ENCODE data around the gene HLX.
A peak's percentile ranks its signal among the peaks of the same experiment; 100 is the strongest.

HLX gene

DNA sequence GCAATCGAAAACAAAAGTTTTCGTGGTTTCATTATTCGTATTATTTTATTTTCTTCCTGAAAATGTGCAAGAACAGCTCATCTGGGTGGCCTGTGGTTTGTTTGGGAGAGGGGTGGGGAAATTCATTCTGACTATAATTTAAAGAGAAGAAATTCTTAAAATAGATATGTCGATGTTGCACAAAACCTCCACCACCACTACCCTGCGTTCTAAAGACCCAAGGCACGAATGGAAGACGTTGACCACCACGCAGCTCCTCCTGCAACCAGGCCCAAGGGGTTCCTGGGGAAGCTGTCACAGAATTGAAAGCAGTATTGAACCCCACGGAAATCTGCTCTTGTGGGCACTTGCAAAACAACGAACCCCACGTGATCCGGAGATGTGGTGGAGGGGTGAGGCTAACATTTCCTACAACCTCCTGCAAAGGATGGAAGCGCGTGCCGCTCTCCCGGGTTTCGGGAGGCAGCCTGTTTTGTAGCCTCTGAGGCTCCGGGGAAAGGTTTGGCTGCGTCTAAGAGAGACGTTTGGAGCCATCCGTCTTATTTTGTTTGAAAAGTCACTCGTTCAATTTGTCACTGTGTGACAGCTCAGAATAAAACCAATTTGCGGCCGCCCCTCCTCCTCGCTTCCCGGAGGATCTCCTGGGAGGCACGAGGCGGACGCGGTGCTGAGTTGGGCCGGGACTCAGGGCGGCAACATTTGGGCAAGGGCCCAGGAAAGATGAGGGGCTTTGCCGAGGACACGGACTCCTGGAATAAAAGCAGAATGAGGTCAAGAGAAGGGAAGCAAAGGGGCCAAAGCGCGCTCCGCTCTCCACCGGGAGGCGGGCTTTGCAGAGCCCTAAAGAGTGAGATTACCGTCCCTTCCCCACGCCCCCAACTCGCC lies 810 bp upstream of the HLX start:
- ATAC-seq (ENCODE audit: low read depth) (no peak), DNase-seq (ENCODE audit: low spot score) (no peak)
- Histone ChIP-seq H3K9me3 (ENCODE audit: severe bottlenecking) (no peaks in the 10 kb centered on the region), H3K4me1 (ENCODE audit: insufficient read depth, poor library complexity, severe bottlenecking) (no peaks in the 10 kb centered on the region), H3K27ac (ENCODE audit: poor library complexity, severe bottlenecking) (no peak overlapping the region), H3K36me3 (ENCODE audit: low read depth) (no peaks in the 10 kb centered on the region), H3K4me3 (ENCODE audit: severe bottlenecking) (peak overlapping the region; percentile 46), H3K27me3 (ENCODE audit: insufficient read depth, poor library complexity, severe bottlenecking) (peaks cover 4% of the 10 kb centered on the region)
- TF ChIP-seq, protein P1, sequence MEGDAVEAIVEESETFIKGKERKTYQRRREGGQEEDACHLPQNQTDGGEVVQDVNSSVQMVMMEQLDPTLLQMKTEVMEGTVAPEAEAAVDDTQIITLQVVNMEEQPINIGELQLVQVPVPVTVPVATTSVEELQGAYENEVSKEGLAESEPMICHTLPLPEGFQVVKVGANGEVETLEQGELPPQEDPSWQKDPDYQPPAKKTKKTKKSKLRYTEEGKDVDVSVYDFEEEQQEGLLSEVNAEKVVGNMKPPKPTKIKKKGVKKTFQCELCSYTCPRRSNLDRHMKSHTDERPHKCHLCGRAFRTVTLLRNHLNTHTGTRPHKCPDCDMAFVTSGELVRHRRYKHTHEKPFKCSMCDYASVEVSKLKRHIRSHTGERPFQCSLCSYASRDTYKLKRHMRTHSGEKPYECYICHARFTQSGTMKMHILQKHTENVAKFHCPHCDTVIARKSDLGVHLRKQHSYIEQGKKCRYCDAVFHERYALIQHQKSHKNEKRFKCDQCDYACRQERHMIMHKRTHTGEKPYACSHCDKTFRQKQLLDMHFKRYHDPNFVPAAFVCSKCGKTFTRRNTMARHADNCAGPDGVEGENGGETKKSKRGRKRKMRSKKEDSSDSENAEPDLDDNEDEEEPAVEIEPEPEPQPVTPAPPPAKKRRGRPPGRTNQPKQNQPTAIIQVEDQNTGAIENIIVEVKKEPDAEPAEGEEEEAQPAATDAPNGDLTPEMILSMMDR (IDR thresholded peaks at IDR 0.05; ENCODE audit: poor library complexity, severe bottlenecking): no peak

DNA sequence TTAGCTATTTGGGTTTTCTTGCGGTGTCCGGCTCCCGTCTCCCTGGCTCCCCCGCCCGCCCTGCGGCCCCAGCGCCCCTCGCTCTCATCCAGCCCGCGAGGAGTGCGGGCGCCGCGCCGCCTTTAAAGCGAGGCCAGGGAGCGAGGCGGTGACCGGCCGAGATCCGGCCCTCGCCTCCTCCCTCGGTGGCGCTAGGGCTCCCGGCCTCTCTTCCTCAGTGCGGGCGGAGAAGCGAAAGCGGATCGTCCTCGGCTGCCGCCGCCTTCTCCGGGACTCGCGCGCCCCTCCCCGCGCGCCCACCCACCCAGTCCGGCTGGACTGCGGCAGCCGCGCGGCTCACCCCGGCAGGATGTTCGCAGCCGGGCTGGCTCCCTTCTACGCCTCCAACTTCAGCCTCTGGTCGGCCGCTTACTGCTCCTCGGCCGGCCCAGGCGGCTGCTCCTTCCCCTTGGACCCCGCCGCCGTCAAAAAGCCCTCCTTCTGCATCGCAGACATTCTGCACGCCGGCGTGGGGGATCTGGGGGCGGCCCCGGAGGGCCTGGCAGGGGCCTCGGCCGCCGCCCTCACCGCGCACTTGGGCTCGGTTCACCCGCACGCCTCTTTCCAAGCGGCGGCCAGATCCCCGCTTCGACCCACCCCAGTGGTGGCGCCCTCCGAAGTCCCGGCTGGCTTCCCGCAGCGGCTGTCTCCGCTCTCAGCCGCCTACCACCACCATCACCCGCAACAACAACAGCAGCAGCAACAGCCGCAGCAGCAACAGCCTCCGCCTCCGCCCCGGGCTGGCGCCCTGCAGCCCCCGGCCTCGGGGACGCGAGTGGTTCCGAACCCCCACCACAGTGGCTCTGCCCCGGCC lies 492 bp downstream of the HLX start:
- no peaks in the 10 kb centered on the region for H3K36me3 ChIP-seq (ENCODE audit: low read depth)
- peak overlapping the region; percentile 46 for H3K4me3 ChIP-seq (ENCODE audit: severe bottlenecking)
- DNase-seq (ENCODE audit: low spot score) (no peak), ATAC-seq (ENCODE audit: low read depth) (peak; percentile 68)
- no peak overlapping the region for H3K27ac ChIP-seq (ENCODE audit: poor library complexity, severe bottlenecking)
- H3K9me3 ChIP-seq (ENCODE audit: severe bottlenecking): no peaks in the 10 kb centered on the region
- H3K4me1 ChIP-seq (ENCODE audit: insufficient read depth, poor library complexity, severe bottlenecking): no peaks in the 10 kb centered on the region
- TF ChIP-seq, protein P1 (IDR thresholded peaks at IDR 0.05; ENCODE audit: poor library complexity, severe bottlenecking): no peak
- H3K27me3 ChIP-seq (ENCODE audit: insufficient read depth, poor library complexity, severe bottlenecking): peaks cover 4% of the 10 kb centered on the region

DNA sequence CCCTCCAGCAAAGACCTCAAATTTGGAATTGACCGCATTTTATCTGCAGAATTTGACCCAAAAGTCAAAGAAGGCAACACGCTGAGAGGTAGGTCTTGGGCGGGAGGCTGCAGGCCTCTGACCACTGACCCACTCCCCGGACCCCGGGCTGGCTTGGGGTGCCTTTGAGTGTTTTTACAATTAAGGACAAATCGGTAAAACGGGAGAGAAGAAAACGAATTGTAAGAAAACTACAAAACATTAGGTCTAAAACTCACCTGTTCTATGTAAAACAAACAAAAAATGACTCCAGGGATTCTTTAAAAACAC lies 1.1 kb downstream of the HLX start:
- ATAC-seq (ENCODE audit: low read depth): no peak
- no peaks in the 10 kb centered on the region for H3K9me3 ChIP-seq (ENCODE audit: severe bottlenecking)
- H3K4me1 ChIP-seq (ENCODE audit: insufficient read depth, poor library complexity, severe bottlenecking): no peaks in the 10 kb centered on the region
- no peak for DNase-seq (ENCODE audit: low spot score)
- H3K4me3 ChIP-seq (ENCODE audit: severe bottlenecking): peak overlapping the region; percentile 46
- peaks cover 4% of the 10 kb centered on the region for H3K27me3 ChIP-seq (ENCODE audit: insufficient read depth, poor library complexity, severe bottlenecking)
- TF ChIP-seq, protein P1 (IDR thresholded peaks at IDR 0.05; ENCODE audit: poor library complexity, severe bottlenecking): no peak
- no peaks in the 10 kb centered on the region for H3K36me3 ChIP-seq (ENCODE audit: low read depth)
- no peak overlapping the region for H3K27ac ChIP-seq (ENCODE audit: poor library complexity, severe bottlenecking)

DNA sequence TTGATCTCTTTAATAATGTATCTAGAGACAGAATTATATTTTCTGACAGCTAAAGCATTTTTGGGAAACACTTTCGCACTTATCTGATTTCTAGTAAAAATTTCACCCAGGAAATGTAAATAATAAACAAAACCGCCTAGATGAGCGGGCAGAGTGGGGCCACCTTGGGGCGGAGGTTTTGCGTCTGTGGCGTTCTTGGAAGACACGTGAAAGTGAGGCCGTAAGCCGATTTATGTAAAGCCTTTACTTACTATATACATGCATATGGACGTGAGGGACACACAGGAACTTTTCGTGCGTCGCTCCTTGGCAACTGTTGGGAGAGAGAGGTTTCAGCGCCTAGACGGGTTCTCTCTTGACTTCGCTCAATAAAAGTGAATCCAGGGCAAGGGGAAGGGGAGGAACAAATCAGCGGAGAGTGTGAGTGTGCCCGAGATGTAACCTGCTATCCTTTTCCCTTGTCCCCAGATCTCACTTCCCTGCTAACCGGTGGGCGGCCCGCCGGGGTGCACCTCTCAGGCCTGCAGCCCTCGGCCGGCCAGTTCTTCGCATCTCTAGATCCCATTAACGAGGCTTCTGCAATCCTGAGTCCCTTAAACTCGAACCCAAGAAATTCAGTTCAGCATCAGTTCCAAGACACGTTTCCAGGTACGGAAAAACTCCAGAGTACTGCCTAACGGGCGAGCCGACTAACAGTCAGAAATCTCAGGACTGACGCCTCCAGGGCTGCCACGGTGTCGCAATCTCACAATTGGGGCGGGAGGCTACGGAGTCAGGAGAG lies 1.7 kb downstream of the HLX start:
- DNase-seq (ENCODE audit: low spot score): no peak
- H3K9me3 ChIP-seq (ENCODE audit: severe bottlenecking): no peaks in the 10 kb centered on the region
- peaks cover 4% of the 10 kb centered on the region for H3K27me3 ChIP-seq (ENCODE audit: insufficient read depth, poor library complexity, severe bottlenecking)
- H3K4me1 ChIP-seq (ENCODE audit: insufficient read depth, poor library complexity, severe bottlenecking): no peaks in the 10 kb centered on the region
- no peaks in the 10 kb centered on the region for H3K36me3 ChIP-seq (ENCODE audit: low read depth)
- no peak for ATAC-seq (ENCODE audit: low read depth)
- H3K4me3 ChIP-seq (ENCODE audit: severe bottlenecking): no peak overlapping the region
- no peak overlapping the region for H3K27ac ChIP-seq (ENCODE audit: poor library complexity, severe bottlenecking)
- TF ChIP-seq, protein P1 (IDR thresholded peaks at IDR 0.05; ENCODE audit: poor library complexity, severe bottlenecking): no peak
